ENCODE measurements around the gene FBXO2. TPM values are rescaled to one million over a fixed set of nuclear protein-coding genes. Genes with fewer than 3 reads are reported as not detected.

FBXO2 gene, protein sequence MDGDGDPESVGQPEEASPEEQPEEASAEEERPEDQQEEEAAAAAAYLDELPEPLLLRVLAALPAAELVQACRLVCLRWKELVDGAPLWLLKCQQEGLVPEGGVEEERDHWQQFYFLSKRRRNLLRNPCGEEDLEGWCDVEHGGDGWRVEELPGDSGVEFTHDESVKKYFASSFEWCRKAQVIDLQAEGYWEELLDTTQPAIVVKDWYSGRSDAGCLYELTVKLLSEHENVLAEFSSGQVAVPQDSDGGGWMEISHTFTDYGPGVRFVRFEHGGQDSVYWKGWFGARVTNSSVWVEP
- total RNA-seq = 0.47 and 2.0 TPM in 2 replicates

DNA sequence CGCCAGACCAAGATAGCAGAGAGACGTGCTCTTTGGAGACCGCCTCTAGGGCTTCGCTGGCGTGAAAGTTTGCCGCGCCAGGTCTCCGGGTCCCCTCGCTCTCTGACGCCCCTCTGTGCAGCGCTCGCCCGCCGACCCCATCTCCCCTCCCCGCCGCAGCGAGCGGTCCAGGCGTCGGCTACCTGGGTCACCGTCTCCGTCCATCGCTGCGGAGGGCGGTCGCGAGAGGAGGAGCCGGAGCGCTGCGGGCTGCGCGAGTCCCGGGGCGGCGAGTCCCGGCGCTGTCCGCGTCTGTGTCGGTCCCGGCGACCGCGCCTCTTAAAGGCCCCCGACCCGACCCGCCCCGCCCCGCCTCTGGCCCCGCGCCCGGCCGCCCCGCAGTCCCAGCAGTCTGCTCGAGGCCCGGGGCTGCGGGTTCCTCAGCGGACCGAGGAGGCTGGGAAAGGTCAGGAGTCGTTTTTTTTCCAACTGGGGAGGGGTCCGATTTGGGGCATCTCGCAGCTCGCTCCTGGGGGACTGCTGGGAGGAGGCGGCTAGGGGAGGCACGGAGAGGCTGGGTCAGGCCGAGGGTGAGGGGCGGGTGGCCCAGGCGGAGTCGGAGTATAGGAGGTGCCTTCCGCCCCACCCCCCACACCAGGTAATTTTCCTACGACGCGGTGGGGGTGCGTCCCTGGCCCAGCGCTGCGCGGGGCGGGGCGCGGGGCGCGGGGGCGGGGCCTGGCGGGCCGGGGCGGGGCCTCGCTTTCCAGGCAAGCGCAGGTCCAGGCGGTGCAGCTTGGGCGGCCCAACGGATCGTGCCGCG, at the start of gene FBXO2, which contains the start of gene FBXO44:
Gene FBXO2, minus strand, starts transcription at position 293 of the 802 bp plus-strand sequence. Its CDS starts 89 bp downstream, at position 204.
Gene FBXO44, plus strand, starts transcription at position 741 of the 802 bp plus-strand sequence. CDS start 959 bp downstream, outside the sequence.

DNA sequence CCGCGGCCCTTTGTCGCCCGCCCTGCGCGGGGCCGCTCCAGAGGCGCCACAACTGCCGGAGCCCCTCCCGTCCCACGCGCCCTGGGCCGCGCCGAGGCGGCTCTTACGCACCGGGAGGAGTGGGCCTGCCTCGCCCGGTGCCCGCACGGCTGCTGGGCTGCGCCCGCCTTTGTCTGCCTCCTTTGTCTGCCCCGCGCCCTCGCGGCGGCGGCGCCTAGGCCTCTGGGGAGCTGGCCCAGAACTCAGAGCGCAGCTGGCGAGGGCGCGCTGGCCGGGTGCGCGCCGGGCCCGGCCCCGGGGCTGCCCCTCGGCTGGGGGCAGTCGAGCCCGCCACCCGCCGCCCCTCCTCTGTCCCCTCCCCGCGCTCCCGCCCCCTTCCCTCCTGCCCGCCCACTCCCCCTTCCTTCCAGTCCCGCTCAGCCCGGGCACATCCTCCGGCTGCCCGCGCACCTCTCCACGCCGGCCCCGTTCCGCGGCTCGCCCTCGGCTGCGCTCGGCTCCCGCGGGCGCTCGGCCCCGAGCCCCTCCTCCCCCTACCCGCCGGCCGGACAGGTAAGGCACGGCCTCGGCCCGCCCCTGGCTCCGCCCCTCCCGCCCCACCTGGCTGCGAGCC, 37.2 kb upstream of the FBXO2 start, which contains the start of gene DRAXIN:
Gene DRAXIN, plus strand, starts transcription at position 409 of the 613 bp plus-strand sequence. CDS start 14,549 bp downstream, outside the sequence.

DNA sequence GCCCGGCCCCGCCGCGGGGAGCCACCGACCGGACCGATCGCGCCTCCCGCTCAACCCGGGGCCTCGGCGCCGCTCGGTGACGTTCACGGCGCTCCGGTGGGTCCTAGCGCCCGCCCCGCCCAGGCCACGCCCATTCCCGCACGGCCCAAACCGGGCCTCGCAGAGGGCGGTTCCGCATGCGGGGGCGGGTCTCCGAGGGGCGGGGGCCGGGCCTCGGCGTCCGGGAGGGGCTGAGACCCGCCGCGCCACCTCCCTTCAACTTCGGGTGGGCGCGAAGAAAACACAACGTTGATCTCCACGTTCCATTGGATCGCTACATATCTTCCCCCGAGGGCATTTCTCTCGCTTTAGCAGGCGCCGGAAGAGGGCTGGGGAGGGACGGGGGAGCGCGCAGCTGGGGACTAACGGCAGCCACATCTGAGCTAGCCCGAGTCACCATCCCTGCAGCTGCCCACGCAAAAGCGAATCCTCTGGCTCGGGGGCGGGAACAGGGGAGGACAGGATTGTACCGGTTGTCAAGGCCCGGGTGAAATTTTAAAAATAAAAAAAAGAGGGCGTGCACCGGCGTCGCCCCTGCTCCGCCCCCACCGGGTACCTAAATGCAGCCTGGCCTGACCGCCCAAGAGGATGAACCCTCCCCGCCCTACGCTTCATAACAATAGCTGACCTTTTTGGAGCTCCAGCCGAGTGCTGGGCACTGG, 27.0 kb upstream of the FBXO2 start, which contains the start of gene MAD2L2:
Gene MAD2L2, minus strand, starts transcription at position 78 of the 701 bp plus-strand sequence. CDS start 547 bp downstream, outside the sequence.

Other genes starting within 250 kb of the FBXO2 start
- gene DISP3, start 175.3 kb downstream of the FBXO2 start, total RNA-seq = under 0.01 TPM in 1 of 2 replicates, not detected in the other
- gene FBXO44, start 448 bp upstream of the FBXO2 start, total RNA-seq = 11.6 and 12.1 TPM in 2 replicates
- gene FBXO6, start 9.8 kb upstream of the FBXO2 start, total RNA-seq = 3.9 and 6.2 TPM in 2 replicates
- 31.4 and 34.9 TPM in 2 replicates for gene MAD2L2, start 26.7 kb upstream of the FBXO2 start, total RNA-seq
- under 0.01 TPM in 1 of 2 replicates, not detected in the other for gene DRAXIN, start 37.3 kb upstream of the FBXO2 start, total RNA-seq
- gene AGTRAP, start 81.7 kb upstream of the FBXO2 start, total RNA-seq = 46.9 and 59.1 TPM in 2 replicates
- 0.93 TPM in 1 of 2 replicates, not detected in the other for gene C1orf167, start 107.8 kb upstream of the FBXO2 start, total RNA-seq
- gene MTHFR, start 151.5 kb upstream of the FBXO2 start, total RNA-seq = 19.0 and 20.1 TPM in 2 replicates
- gene CLCN6, start 151.8 kb upstream of the FBXO2 start, total RNA-seq = 9.6 and 17.8 TPM in 2 replicates
- gene NPPA, start 193.4 kb upstream of the FBXO2 start, total RNA-seq = not detected in 2 replicates
- gene NPPB, start 204.5 kb upstream of the FBXO2 start, total RNA-seq = not detected in 2 replicates